Measurements from ENCODE around the gene NALF2.
A peak's percentile ranks its signal among the peaks of the same experiment; 100 is the strongest.

NALF2 gene

DNA sequence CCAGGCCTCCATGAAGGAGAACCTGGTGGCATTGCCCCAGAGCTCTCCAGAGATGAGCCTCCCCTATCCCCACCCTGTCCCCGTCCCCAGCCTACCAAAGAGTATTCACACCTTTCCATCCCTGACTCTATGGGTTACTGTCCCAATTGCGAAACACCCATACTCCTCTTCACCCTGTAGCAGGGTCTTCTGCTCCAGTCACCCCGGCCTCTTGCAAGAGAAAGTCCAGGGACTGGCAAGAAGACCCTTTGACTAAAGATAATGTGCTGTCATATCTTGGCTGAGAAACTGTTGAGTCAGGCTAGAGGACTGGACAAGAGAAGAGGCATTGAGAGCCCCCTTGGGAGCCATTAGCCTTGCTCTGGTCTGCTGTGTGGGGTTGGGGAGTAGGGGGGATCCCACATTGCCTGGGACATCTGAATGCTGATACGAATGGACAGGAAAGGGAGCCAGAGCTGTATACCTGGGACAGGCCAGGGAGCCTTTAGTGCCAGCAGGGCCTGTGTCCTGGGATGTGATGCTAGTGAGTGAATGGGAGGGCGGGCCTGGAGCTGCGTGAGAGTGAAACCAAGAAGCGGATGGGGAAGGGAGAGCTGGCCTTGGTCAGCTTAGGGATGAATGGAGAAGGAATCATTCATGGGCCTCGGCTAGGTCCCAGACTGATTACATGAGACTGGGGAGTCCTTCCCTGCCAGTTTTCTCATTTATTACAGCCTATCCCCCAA is 27.1 kb downstream of the NALF2 start:
- Histone ChIP-seq H4K20me1 (ENCODE audit: insufficient read depth, low read length) (no peaks in the 10 kb centered on the region), H3K4me1 (ENCODE audit: low read length) (no peaks in the 10 kb centered on the region), H3K36me3 (replicated peaks; ENCODE audit: insufficient read depth, low read length) (no peaks in the 10 kb centered on the region), H3K9me2 (replicated peaks; ENCODE audit: insufficient read depth, low read length) (no peaks in the 10 kb centered on the region), H3F3A (ENCODE audit: insufficient read depth, low read length) (no peaks in the 10 kb centered on the region), H3K4me3 (ENCODE audit: low read length) (no peak overlapping the region), H3K4me2 (ENCODE audit: low read depth, low read length) (no peak overlapping the region), H3K27ac (ENCODE audit: low read length) (no peak overlapping the region), H3K27me3 (replicated peaks; ENCODE audit: insufficient read depth, low read length) (no peaks in the 10 kb centered on the region), H3K9ac (ENCODE audit: low read length) (no peak overlapping the region), H2AFZ (ENCODE audit: low read length) (no peak overlapping the region), H3K9me3 (replicated peaks; ENCODE audit: insufficient read depth, low read length) (no peaks in the 10 kb centered on the region), H3K79me2 (ENCODE audit: low read length) (no peaks in the 10 kb centered on the region)
- TF ChIP-seq EZH2 (optimal IDR thresholded peaks at IDR 0.05; ENCODE audit: low read depth, low read length) = no peak
- DNase-seq = no peak

DNA sequence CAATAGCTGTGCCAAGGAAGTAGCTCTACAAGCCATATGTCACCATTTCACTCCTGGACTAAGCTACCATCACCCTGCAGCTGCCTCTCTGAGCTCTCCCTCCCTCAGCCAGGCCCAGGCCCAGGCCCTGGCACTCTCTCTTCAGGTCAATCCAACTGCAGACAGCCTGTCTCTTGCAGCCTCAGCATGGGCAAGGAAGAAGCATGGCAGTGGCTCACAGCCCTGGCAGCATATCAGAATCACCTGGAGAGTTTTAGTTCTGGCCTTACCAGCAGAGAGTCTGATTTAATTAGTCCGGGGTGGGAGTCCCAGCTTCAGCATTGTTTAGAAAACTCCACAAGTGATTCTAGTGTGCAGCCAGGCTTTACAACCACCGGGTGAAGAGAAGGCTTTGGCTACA is 31.5 kb downstream of the NALF2 start:
- H3K9ac ChIP-seq (ENCODE audit: low read length) = no peak overlapping the region
- H3K36me3 ChIP-seq (replicated peaks; ENCODE audit: insufficient read depth, low read length) = no peaks in the 10 kb centered on the region
- H3F3A ChIP-seq (ENCODE audit: insufficient read depth, low read length) = peaks cover 6% of the 10 kb centered on the region; the same call in 1 of the 2 replicates
- H3K4me2 ChIP-seq (ENCODE audit: low read depth, low read length) = no peak overlapping the region
- no peak overlapping the region for H2AFZ ChIP-seq (ENCODE audit: low read length)
- no peak for TF ChIP-seq EZH2 (optimal IDR thresholded peaks at IDR 0.05; ENCODE audit: low read depth, low read length)
- no peak for TF ChIP-seq EZH2phosphoT487 (IDR thresholded peaks at IDR 0.05; ENCODE audit: low read length)
- TF ChIP-seq, protein P1, sequence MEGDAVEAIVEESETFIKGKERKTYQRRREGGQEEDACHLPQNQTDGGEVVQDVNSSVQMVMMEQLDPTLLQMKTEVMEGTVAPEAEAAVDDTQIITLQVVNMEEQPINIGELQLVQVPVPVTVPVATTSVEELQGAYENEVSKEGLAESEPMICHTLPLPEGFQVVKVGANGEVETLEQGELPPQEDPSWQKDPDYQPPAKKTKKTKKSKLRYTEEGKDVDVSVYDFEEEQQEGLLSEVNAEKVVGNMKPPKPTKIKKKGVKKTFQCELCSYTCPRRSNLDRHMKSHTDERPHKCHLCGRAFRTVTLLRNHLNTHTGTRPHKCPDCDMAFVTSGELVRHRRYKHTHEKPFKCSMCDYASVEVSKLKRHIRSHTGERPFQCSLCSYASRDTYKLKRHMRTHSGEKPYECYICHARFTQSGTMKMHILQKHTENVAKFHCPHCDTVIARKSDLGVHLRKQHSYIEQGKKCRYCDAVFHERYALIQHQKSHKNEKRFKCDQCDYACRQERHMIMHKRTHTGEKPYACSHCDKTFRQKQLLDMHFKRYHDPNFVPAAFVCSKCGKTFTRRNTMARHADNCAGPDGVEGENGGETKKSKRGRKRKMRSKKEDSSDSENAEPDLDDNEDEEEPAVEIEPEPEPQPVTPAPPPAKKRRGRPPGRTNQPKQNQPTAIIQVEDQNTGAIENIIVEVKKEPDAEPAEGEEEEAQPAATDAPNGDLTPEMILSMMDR (IDR thresholded peaks at IDR 0.05; ENCODE audit: low read length) = no peak
- H3K27me3 ChIP-seq (replicated peaks; ENCODE audit: insufficient read depth, low read length) = no peaks in the 10 kb centered on the region
- H3K79me2 ChIP-seq (ENCODE audit: low read length) = no peaks in the 10 kb centered on the region
- no peaks in the 10 kb centered on the region for H4K20me1 ChIP-seq (ENCODE audit: insufficient read depth, low read length)
- H3K4me1 ChIP-seq (ENCODE audit: low read length) = peaks cover 14% of the 10 kb centered on the region
- no peaks in the 10 kb centered on the region for H3K9me2 ChIP-seq (replicated peaks; ENCODE audit: insufficient read depth, low read length)
- DNase-seq = no peak
- no peaks in the 10 kb centered on the region for H3K9me3 ChIP-seq (replicated peaks; ENCODE audit: insufficient read depth, low read length)
- H3K27ac ChIP-seq (ENCODE audit: low read length) = no peak overlapping the region
- H3K4me3 ChIP-seq (ENCODE audit: low read length) = no peak overlapping the region

DNA sequence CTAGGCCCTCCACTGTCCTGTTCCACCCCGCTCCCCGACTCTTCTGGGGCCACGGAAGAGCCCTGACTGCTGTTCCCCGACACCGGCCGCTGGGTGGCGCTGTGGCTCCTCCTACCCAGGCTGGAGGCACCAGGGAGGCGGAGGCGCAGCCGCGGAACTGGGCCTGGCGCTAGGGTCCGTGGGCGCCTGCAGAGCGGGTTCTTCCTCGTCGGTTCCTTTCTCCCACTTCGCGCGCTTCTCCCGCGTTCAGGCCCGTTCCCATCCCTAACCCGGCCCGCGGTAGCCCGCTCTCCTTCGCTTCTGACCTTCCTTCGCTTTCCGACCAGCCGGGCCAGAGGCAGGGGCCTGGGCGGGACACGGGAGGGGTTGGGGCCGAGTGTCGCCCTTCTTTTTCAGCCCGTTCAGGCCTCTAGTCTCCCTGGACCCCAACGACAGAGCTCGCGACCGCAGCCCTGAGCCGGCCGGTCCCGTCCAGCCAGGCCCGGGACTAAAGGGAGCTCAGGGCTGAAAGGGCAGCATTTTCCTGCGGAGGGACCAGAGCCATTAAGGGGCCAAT is 34.3 kb downstream of the NALF2 start:
- Histone ChIP-seq H3K9me2 (replicated peaks; ENCODE audit: insufficient read depth, low read length) (no peaks in the 10 kb centered on the region), H3K4me2 (ENCODE audit: low read depth, low read length) (peak overlapping the region; percentile 79; the same call in 1 of the 2 replicates), H3K79me2 (ENCODE audit: low read length) (no peaks in the 10 kb centered on the region), H3K27ac (ENCODE audit: low read length) (no peak overlapping the region), H3K4me3 (ENCODE audit: low read length) (peak overlapping the region; percentile 59), H3K9me3 (replicated peaks; ENCODE audit: insufficient read depth, low read length) (no peaks in the 10 kb centered on the region), H4K20me1 (ENCODE audit: insufficient read depth, low read length) (no peaks in the 10 kb centered on the region), H3F3A (ENCODE audit: insufficient read depth, low read length) (peaks cover 6% of the 10 kb centered on the region; the same call in 1 of the 2 replicates), H3K27me3 (replicated peaks; ENCODE audit: insufficient read depth, low read length) (no peaks in the 10 kb centered on the region), H2AFZ (ENCODE audit: low read length) (peak overlapping the region; percentile 86), H3K9ac (ENCODE audit: low read length) (peak overlapping the region; percentile 50; the same call in 1 of the 2 replicates), H3K4me1 (ENCODE audit: low read length) (peaks cover 14% of the 10 kb centered on the region), H3K36me3 (replicated peaks; ENCODE audit: insufficient read depth, low read length) (no peaks in the 10 kb centered on the region)
- TF ChIP-seq EZH2phosphoT487 (IDR thresholded peaks at IDR 0.05; ENCODE audit: low read length) (no peak), EZH2 (optimal IDR thresholded peaks at IDR 0.05; ENCODE audit: low read depth, low read length) (no peak)
- TF ChIP-seq, protein P1 (IDR thresholded peaks at IDR 0.05; ENCODE audit: low read length) = peak; percentile 61
- peak; percentile 60 for DNase-seq

DNA sequence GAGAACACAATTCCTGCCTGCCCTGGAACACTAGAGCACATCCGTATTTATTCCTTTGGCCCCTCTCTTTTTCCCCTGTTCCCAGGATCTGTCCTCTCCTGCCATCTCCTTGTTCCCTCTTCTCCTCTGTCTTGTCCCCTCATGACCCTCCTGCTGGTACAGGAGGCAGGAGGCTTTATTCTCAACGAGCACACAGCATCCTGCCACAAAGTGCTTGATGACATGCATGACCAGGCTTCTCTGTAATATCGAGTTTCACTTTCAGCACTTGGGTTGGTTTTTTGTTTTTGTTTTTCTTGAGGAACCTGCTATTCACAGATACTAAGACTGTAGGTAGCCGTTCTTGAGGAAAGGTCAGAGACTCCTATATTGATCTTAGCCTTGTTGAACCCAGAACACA is 35.3 kb downstream of the NALF2 start:
- H3K27ac ChIP-seq (ENCODE audit: low read length) = peak overlapping the region; percentile 26; the same call in 1 of the 2 replicates
- no peak overlapping the region for H3K4me3 ChIP-seq (ENCODE audit: low read length)
- H3K9ac ChIP-seq (ENCODE audit: low read length) = no peak overlapping the region
- H2AFZ ChIP-seq (ENCODE audit: low read length) = peak overlapping the region; percentile 86
- H3K79me2 ChIP-seq (ENCODE audit: low read length) = no peaks in the 10 kb centered on the region
- H3F3A ChIP-seq (ENCODE audit: insufficient read depth, low read length) = peaks cover 6% of the 10 kb centered on the region; the same call in 1 of the 2 replicates
- H3K4me1 ChIP-seq (ENCODE audit: low read length) = peaks cover 14% of the 10 kb centered on the region
- TF ChIP-seq EZH2phosphoT487 (IDR thresholded peaks at IDR 0.05; ENCODE audit: low read length) (no peak), EZH2 (optimal IDR thresholded peaks at IDR 0.05; ENCODE audit: low read depth, low read length) (no peak)
- TF ChIP-seq, protein P1 (IDR thresholded peaks at IDR 0.05; ENCODE audit: low read length) = no peak
- H3K4me2 ChIP-seq (ENCODE audit: low read depth, low read length) = peak overlapping the region; percentile 79
- H3K27me3 ChIP-seq (replicated peaks; ENCODE audit: insufficient read depth, low read length) = no peaks in the 10 kb centered on the region
- no peaks in the 10 kb centered on the region for H3K9me2 ChIP-seq (replicated peaks; ENCODE audit: insufficient read depth, low read length)
- peak; percentile 75 for DNase-seq
- H3K9me3 ChIP-seq (replicated peaks; ENCODE audit: insufficient read depth, low read length) = no peaks in the 10 kb centered on the region
- no peaks in the 10 kb centered on the region for H3K36me3 ChIP-seq (replicated peaks; ENCODE audit: insufficient read depth, low read length)
- no peaks in the 10 kb centered on the region for H4K20me1 ChIP-seq (ENCODE audit: insufficient read depth, low read length)

All from MM.1S (cell line).